Diencephalon (tissue), 1 donor: ENCODE results near the gene ZNF91. TPM values are rescaled to one million over a fixed set of nuclear protein-coding genes. Genes with fewer than 3 reads are reported as not detected.

Source experiments
- small RNA-seq: library from RNA; depleted of rRNA; stranded (forward); fragments of <200 nt; gene quantifications from one replicate; pipeline ENCODE3, GENCODE V24; 2014
- total RNA-seq: library from RNA; depleted of rRNA; stranded (reverse); fragments of >200 nt; gene quantifications from one replicate; pipeline ENCODE4 v1.2.3, GENCODE V29; 2014

ZNF91 gene
- total RNA-seq = 365 TPM

GRCh38 chr19:23395041-23395721, at the start of gene ZNF91:
TSS of gene ZNF91 (minus strand) at chr19:23395471. CDS start at chr19:23395354, 117 bp downstream.

Small RNA genes within 50 kb of the gene (small RNA-seq; reads per million reads assigned to genes)
- gene VN1R91P = not detected

Other genes starting within 250 kb of the ZNF91 start
- gene ZNF724, start 145.1 kb downstream of the ZNF91 start, total RNA-seq = 20.5 TPM